GM10266 (cell line): ENCODE data around the gene TMPRSS9.

Source experiments
- DNase-seq: peaks from one replicate; pipeline ENCODE4 v3.0.0; 2012; ENCODE audit errors: extremely low spot score
- CTCF ChIP-seq: IDR thresholded peaks from 2 replicates; pipeline ENCODE4 v1.5.1; 2012; ENCODE audit warnings: mild to moderate bottlenecking, low read depth; ENCODE audit not compliant: control insufficient read depth, insufficient read depth; ENCODE audit errors: missing control alignments

Gene TMPRSS9

GRCh38 chr19:2434721-2435265 is 74.7 kb downstream of the TMPRSS9 start:
- no peak for TF ChIP-seq CTCF
- no peak for DNase-seq

- no peak for TF ChIP-seq CTCF
- DNase-seq: no peak
These were observed 76.3 kb downstream of the TMPRSS9 start for GRCh38 chr19:2436384-2436783.

- no peak for DNase-seq
These were observed 76.9 kb downstream of the TMPRSS9 start for GRCh38 chr19:2436926-2437325.

GRCh38 chr19:2438178-2438577 is 78.1 kb downstream of the TMPRSS9 start:
- DNase-seq: no peak
- TF ChIP-seq CTCF: no peak

More at GRCh38 chr19:2436926-2437325, 76.9 kb downstream of the TMPRSS9 start:
- TF ChIP-seq CTCF: no peak

- DNase-seq: no peak
- TF ChIP-seq CTCF: no peak
These were observed 80.5 kb downstream of the TMPRSS9 start for GRCh38 chr19:2440515-2440914.

- no peak for DNase-seq
- no peak for TF ChIP-seq CTCF
These were observed 81.2 kb downstream of the TMPRSS9 start for GRCh38 chr19:2441096-2441752.

GRCh38 chr19:2443116-2443784 is 83.2 kb downstream of the TMPRSS9 start:
- DNase-seq: no peak
- no peak for TF ChIP-seq CTCF
